ENCODE results near the gene MAP2K4. TPM values are rescaled to one million over a fixed set of nuclear protein-coding genes. Genes with fewer than 3 reads are reported as not detected.

Gene MAP2K4
- total RNA-seq, 2 donors from 2014 or later, result 16.7 to 38.7 TPM

DNA sequence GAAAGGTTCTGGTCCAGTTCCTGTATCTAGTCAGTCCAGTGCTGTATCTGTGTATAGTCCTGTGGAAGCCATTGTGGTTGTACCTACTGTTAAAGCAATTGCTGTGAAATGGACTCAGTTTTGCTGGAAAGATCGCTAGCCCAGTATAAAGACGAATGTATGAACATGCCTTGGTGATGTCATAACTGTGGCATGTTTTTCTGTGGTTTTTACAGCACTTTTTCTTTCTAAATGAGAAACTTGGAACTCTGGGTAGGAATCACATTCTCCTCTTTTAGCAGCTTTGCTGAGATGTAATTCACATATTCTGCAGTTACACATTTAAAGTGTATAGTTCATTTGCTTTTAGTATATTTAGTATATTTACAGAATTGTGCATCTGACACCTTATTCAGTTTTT, 58.1 kb downstream of the MAP2K4 start:
- Histone ChIP-seq H3K4me3 (no peak overlapping the region), H3K9me3 (no peaks in the 10 kb centered on the region), H3K36me3 (peaks cover 2% of the 10 kb centered on the region), H3K27ac (peak overlapping the region in 1 of 2 donors; percentile 9), H3K27me3 (replicated peaks; ENCODE audit: insufficient read depth) (no peaks in the 10 kb centered on the region), H3K4me1 (ENCODE audit: control insufficient read depth in 1 of 2, low read depth in 2 of 2) (peaks cover 6 to 23% of the 10 kb centered on the region in 2 donors)
- ATAC-seq (ENCODE audit: insufficient number of reproducible peaks, low FRiP score, low read depth) (no peak), DNase-seq (ENCODE audit: low spot score) (no peak)
- TF ChIP-seq, protein P1, sequence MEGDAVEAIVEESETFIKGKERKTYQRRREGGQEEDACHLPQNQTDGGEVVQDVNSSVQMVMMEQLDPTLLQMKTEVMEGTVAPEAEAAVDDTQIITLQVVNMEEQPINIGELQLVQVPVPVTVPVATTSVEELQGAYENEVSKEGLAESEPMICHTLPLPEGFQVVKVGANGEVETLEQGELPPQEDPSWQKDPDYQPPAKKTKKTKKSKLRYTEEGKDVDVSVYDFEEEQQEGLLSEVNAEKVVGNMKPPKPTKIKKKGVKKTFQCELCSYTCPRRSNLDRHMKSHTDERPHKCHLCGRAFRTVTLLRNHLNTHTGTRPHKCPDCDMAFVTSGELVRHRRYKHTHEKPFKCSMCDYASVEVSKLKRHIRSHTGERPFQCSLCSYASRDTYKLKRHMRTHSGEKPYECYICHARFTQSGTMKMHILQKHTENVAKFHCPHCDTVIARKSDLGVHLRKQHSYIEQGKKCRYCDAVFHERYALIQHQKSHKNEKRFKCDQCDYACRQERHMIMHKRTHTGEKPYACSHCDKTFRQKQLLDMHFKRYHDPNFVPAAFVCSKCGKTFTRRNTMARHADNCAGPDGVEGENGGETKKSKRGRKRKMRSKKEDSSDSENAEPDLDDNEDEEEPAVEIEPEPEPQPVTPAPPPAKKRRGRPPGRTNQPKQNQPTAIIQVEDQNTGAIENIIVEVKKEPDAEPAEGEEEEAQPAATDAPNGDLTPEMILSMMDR (IDR thresholded peaks at IDR 0.05), result no peak

DNA sequence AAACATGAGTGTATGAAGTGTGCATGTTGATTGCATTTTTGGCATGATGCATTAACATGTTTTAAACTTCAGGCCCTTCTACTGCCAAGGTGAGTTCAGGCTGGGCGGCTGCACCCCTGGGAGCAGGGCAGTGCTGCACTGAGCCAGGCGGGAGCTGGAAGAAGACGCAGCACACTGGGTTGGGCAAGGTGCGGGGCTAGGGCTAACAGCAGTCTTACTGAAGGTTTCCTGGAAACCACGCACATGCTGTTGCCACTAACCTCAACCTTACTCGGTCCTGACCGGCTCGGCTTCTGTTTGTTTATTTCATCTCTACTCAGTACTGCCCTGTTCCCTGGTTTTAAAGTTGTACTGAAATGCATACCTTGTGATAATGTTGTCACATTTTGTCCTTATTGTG, 61.0 kb downstream of the MAP2K4 start:
- ATAC-seq (ENCODE audit: insufficient number of reproducible peaks, low FRiP score, low read depth), result no peak
- Histone ChIP-seq H3K4me1 (ENCODE audit: control insufficient read depth in 1 of 2, low read depth in 2 of 2) (peaks cover 6 to 23% of the 10 kb centered on the region in 2 donors), H3K27me3 (replicated peaks; ENCODE audit: insufficient read depth) (no peaks in the 10 kb centered on the region), H3K9me3 (no peaks in the 10 kb centered on the region), H3K4me3 (no peak overlapping the region), H3K36me3 (peaks cover 2% of the 10 kb centered on the region), H3K27ac (no peak overlapping the region)
- DNase-seq (ENCODE audit: low spot score), result no peak
- TF ChIP-seq, protein P1 (IDR thresholded peaks at IDR 0.05), result no peak

DNA sequence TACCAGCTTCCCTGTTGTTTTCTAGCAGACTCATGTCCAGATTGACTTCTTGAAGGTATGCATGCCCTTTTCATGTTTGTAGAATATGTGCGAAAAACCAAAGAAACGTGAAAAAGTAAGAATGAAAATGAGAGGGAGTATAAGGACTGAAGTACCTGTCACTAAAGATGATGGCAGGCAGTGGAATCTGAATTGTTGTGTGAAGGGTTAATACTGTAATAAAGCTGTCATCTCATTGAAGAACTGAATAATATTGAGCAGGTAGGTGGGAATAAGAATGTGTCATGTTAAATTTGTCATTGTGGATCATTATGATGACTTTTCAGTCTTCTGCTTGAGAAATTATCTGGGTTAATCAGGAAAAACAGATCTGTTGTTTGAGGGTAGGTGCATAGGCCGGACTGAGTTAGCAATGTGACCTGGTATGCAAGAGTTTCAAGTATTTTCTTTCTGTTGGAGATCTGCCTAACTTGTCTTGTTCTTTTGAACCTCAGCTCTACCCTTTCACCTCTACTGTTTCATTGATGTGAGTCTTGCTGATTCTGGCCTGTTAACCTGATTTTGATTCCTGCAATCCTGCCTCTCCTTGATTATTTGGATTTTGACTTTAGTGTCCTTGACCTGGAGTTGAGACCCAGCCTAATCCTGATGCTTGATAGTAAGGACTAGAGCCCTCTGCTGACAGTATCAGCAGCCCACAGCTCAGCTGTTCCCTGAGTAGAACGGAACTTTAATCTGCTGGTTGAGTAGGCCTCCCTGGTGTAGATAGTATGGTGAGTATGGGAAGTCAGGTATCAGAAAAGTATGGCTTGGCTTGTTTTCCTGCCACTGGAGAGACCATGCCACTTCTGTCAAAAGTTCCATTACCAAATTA, 64.6 kb downstream of the MAP2K4 start:
- DNase-seq (ENCODE audit: low spot score) (no peak), ATAC-seq (ENCODE audit: insufficient number of reproducible peaks, low FRiP score, low read depth) (no peak)
- TF ChIP-seq, protein P1 (IDR thresholded peaks at IDR 0.05), result no peak
- H3K36me3 ChIP-seq, result no peaks in the 10 kb centered on the region
- H3K27ac ChIP-seq, result no peak overlapping the region
- peaks cover 17 to 26% of the 10 kb centered on the region in 2 donors for H3K4me1 ChIP-seq (ENCODE audit: control insufficient read depth in 1 of 2, low read depth in 2 of 2)
- no peaks in the 10 kb centered on the region for H3K9me3 ChIP-seq
- H3K4me3 ChIP-seq, result no peak overlapping the region
- H3K27me3 ChIP-seq (replicated peaks; ENCODE audit: insufficient read depth), result no peaks in the 10 kb centered on the region

DNA sequence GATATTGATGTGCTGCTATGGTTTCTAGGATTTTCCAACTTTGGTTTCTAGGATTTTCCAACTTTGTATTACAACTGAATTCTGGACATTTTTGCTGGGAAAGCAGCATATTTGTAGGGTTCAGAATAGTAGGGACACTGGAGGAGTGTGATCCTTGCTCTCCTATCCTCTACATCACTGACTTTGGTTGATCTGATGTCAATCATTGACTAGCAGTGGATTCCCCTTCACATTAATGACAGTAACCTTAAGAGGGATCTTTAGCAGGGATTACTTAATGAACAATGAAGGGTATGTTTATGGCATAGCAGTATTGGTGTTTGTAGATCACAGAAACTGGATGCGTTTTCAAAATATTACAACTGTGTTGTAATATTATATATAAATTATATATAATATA, 67.4 kb downstream of the MAP2K4 start:
- TF ChIP-seq, protein P1 (IDR thresholded peaks at IDR 0.05), result no peak
- no peaks in the 10 kb centered on the region for H3K36me3 ChIP-seq
- ATAC-seq (ENCODE audit: insufficient number of reproducible peaks, low FRiP score, low read depth) (no peak), DNase-seq (ENCODE audit: low spot score) (no peak)
- peaks cover 11 to 12% of the 10 kb centered on the region in 2 donors for H3K4me1 ChIP-seq (ENCODE audit: control insufficient read depth in 1 of 2, low read depth in 2 of 2)
- H3K4me3 ChIP-seq, result no peak overlapping the region
- no peaks in the 10 kb centered on the region for H3K27me3 ChIP-seq (replicated peaks; ENCODE audit: insufficient read depth)
- H3K27ac ChIP-seq, result no peak overlapping the region
- H3K9me3 ChIP-seq, result no peaks in the 10 kb centered on the region

DNA sequence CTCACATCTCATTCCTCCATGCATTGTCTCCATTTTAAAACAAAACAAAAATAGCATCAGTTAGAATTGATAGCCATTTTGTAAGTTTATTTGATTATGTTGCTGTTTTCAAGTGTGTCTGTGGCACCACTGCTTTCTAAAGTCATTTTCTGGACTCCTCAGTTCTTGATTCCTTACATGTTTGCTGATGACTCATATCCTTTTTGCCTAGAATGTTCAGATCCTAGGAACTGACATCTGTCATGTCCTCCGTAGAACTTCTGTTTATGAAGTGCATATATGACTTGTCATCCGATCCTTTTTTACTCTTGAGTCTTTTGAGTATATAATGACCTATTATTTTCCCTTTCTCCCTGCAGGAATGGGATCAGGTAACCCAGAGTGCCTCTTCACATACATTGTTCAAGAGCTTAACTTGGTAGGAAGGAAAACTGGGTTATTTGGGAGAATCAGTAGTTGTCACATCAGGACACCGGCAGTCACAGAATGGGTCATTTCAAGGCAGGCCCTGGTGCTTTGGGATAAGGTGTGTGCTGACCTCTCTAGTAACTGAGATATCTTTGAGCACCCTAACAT, 69.2 kb downstream of the MAP2K4 start:
- no peaks in the 10 kb centered on the region for H3K36me3 ChIP-seq
- H3K27me3 ChIP-seq (replicated peaks; ENCODE audit: insufficient read depth), result no peaks in the 10 kb centered on the region
- peaks cover 11 to 12% of the 10 kb centered on the region in 2 donors for H3K4me1 ChIP-seq (ENCODE audit: control insufficient read depth in 1 of 2, low read depth in 2 of 2)
- TF ChIP-seq, protein P1 (IDR thresholded peaks at IDR 0.05), result no peak
- peak overlapping the region in 1 of 2 donors; percentile 27 for H3K27ac ChIP-seq
- H3K4me3 ChIP-seq, result peak overlapping the region; percentile 30
- no peaks in the 10 kb centered on the region for H3K9me3 ChIP-seq
- no peak for DNase-seq (ENCODE audit: low spot score)
- ATAC-seq (ENCODE audit: insufficient number of reproducible peaks, low FRiP score, low read depth), result no peak
